ENCODE results near the gene ABHD14A.

The ABHD14A gene

GRCh38 chr3:51980253-51980652 lies 5.4 kb downstream of the ABHD14A start:
- no peaks in the 10 kb centered on the region for H3K9me3 ChIP-seq (ENCODE audit: insufficient read depth, low read length)
- H3K4me1 ChIP-seq (ENCODE audit: low read length) = peaks cover 19% of the 10 kb centered on the region
- H3K4me3 ChIP-seq (ENCODE audit: low read length) = no peak overlapping the region
- no peaks in the 10 kb centered on the region for H3K27me3 ChIP-seq (ENCODE audit: low read depth, low read length)
- no peak overlapping the region for H2AFZ ChIP-seq (ENCODE audit: low read depth, low read length)
- H3K27ac ChIP-seq (ENCODE audit: low read length) = no peak overlapping the region
- H4K20me1 ChIP-seq (ENCODE audit: insufficient read depth, low read length) = no peaks in the 10 kb centered on the region
- peaks cover 7% of the 10 kb centered on the region for H3K36me3 ChIP-seq (replicated peaks; ENCODE audit: low read depth, low read length)
- no peak overlapping the region for H3K4me2 ChIP-seq (ENCODE audit: low read length)
- no peak for TF ChIP-seq EZH2phosphoT487 (IDR thresholded peaks at IDR 0.05; ENCODE audit: low read depth)
- TF ChIP-seq, protein P1, sequence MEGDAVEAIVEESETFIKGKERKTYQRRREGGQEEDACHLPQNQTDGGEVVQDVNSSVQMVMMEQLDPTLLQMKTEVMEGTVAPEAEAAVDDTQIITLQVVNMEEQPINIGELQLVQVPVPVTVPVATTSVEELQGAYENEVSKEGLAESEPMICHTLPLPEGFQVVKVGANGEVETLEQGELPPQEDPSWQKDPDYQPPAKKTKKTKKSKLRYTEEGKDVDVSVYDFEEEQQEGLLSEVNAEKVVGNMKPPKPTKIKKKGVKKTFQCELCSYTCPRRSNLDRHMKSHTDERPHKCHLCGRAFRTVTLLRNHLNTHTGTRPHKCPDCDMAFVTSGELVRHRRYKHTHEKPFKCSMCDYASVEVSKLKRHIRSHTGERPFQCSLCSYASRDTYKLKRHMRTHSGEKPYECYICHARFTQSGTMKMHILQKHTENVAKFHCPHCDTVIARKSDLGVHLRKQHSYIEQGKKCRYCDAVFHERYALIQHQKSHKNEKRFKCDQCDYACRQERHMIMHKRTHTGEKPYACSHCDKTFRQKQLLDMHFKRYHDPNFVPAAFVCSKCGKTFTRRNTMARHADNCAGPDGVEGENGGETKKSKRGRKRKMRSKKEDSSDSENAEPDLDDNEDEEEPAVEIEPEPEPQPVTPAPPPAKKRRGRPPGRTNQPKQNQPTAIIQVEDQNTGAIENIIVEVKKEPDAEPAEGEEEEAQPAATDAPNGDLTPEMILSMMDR (IDR thresholded peaks at IDR 0.05; ENCODE audit: low read depth, low read length) = no peak
- no peak overlapping the region for H3K9ac ChIP-seq (ENCODE audit: low read length)
- H3K79me2 ChIP-seq (ENCODE audit: low read length) = peaks cover 15% of the 10 kb centered on the region

GRCh38 chr3:51982352-51982837 lies 7.5 kb downstream of the ABHD14A start:
- Histone ChIP-seq H3K9ac (ENCODE audit: low read length) (peak overlapping the region; percentile 88), H3K4me3 (ENCODE audit: low read length) (peak overlapping the region; percentile 88), H3K4me1 (ENCODE audit: low read length) (peaks cover 12% of the 10 kb centered on the region), H3K79me2 (ENCODE audit: low read length) (peaks cover 15% of the 10 kb centered on the region), H3K27ac (ENCODE audit: low read length) (peak overlapping the region; percentile 73), H3K36me3 (replicated peaks; ENCODE audit: low read depth, low read length) (peaks cover 7% of the 10 kb centered on the region), H2AFZ (ENCODE audit: low read depth, low read length) (peak overlapping the region; percentile 92), H3K27me3 (ENCODE audit: low read depth, low read length) (no peaks in the 10 kb centered on the region), H3K9me3 (ENCODE audit: insufficient read depth, low read length) (no peaks in the 10 kb centered on the region), H4K20me1 (ENCODE audit: insufficient read depth, low read length) (no peaks in the 10 kb centered on the region), H3K4me2 (ENCODE audit: low read length) (peak overlapping the region; percentile 98)
- no peak for TF ChIP-seq EZH2phosphoT487 (IDR thresholded peaks at IDR 0.05; ENCODE audit: low read depth)
- TF ChIP-seq, protein P1 (IDR thresholded peaks at IDR 0.05; ENCODE audit: low read depth, low read length) = peak; percentile 70

GRCh38 chr3:51982838-51983577 lies 8.1 kb downstream of the ABHD14A start, which contains the start of gene ACY1:
Gene ACY1 (plus strand): TSS chr3:51983535. CDS start chr3:51984065, 530 bp downstream.
- Histone ChIP-seq H3K4me3 (ENCODE audit: low read length) (peak within 1 kb of the TSS; percentile 88), H3K27ac (ENCODE audit: low read length) (peak within 1 kb of the TSS; percentile 73), H3K9me3 (ENCODE audit: insufficient read depth, low read length) (no peaks in the 10 kb centered on the region), H2AFZ (ENCODE audit: low read depth, low read length) (peak within 1 kb of the TSS; percentile 92), H4K20me1 (ENCODE audit: insufficient read depth, low read length) (no peaks in the 10 kb centered on the region), H3K27me3 (ENCODE audit: low read depth, low read length) (no peaks in the 10 kb centered on the region), H3K4me1 (ENCODE audit: low read length) (peaks cover 12% of the 10 kb centered on the region), H3K79me2 (ENCODE audit: low read length) (peaks cover 15% of the 10 kb centered on the region), H3K36me3 (replicated peaks; ENCODE audit: low read depth, low read length) (peaks cover 7% of the 10 kb centered on the region), H3K9ac (ENCODE audit: low read length) (peak within 1 kb of the TSS; percentile 88), H3K4me2 (ENCODE audit: low read length) (peak within 1 kb of the TSS; percentile 98)
- no peak for TF ChIP-seq EZH2phosphoT487 (IDR thresholded peaks at IDR 0.05; ENCODE audit: low read depth)
- TF ChIP-seq, protein P1 (IDR thresholded peaks at IDR 0.05; ENCODE audit: low read depth, low read length) = no peak; the same call in 1 of the 2 replicates

DNA sequence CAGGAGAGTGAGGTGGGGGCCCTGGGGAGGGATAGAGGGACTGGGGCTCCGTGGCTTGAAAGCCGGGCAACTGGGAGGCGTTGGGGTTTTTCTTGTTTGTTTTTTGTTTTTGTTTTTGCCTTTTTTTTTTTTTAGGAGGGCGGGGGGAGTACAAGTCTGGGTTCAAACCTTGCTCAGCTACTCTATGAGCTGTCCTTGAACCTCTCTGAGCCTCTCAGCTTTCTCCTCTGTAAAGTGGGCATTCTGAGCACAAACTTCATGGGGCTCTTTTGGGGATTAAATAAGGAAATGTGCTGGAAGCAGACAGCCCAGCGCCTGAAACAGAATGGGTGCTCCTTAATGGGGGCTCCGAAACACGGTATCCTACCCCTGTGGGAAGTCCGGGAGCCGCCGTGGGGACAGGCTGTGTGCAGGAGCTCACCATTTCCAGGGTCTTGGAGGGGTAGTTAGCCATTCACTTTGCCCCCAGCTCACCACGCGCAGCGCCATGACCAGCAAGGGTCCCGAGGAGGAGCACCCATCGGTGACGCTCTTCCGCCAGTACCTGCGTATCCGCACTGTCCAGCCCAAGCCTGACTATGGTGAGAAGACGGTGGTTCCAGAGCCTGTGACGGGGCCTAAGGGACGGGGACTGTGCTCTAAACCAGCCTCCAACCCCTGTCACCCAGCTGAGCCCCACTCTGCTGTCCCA lies 8.9 kb downstream of the ABHD14A start:
- H3K9me3 ChIP-seq (ENCODE audit: insufficient read depth, low read length) = no peaks in the 10 kb centered on the region
- peaks cover 12% of the 10 kb centered on the region for H3K4me1 ChIP-seq (ENCODE audit: low read length)
- peak overlapping the region; percentile 88 for H3K9ac ChIP-seq (ENCODE audit: low read length)
- TF ChIP-seq, protein P1 (IDR thresholded peaks at IDR 0.05; ENCODE audit: low read depth, low read length) = no peak
- no peak for TF ChIP-seq EZH2phosphoT487 (IDR thresholded peaks at IDR 0.05; ENCODE audit: low read depth)
- peak overlapping the region; percentile 88 for H3K4me3 ChIP-seq (ENCODE audit: low read length)
- H2AFZ ChIP-seq (ENCODE audit: low read depth, low read length) = peak overlapping the region; percentile 92; the same call in 1 of the 2 replicates
- no peaks in the 10 kb centered on the region for H3K27me3 ChIP-seq (ENCODE audit: low read depth, low read length)
- peak overlapping the region; percentile 98 for H3K4me2 ChIP-seq (ENCODE audit: low read length)
- peak overlapping the region; percentile 73 for H3K27ac ChIP-seq (ENCODE audit: low read length)
- peaks cover 7% of the 10 kb centered on the region for H3K36me3 ChIP-seq (replicated peaks; ENCODE audit: low read depth, low read length)
- H3K79me2 ChIP-seq (ENCODE audit: low read length) = peaks cover 15% of the 10 kb centered on the region
- H4K20me1 ChIP-seq (ENCODE audit: insufficient read depth, low read length) = no peaks in the 10 kb centered on the region

Data from OCI-LY3 (cell line).